ENCODE measurements around the gene SLC22A15.

- no peak for TF ChIP-seq POLR2A (IDR thresholded peaks at IDR 0.05; ENCODE audit: low read length)
- no peak for TF ChIP-seq GATA1 (IDR thresholded peaks at IDR 0.05; ENCODE audit: low read depth, low read length)
Observed at GRCh38 chr1:115939455-115939854, 36.9 kb upstream of the SLC22A15 start.
